Activated CD4-positive, CD25-positive, alpha-beta regulatory T cell treated with anti-CD3 and anti-CD28 coated beads, Interleukin-2, amount 50 U/mL, for 72 hours (primary cell): ENCODE data around the gene LST1.
"Not testable (repeated sequence)": the region's sequence is repeated elsewhere in the genome, so short reads cannot be mapped to it uniquely, and the experiment has no call there.

ENCODE experiments used
- DNase-seq: peaks from one replicate; pipeline ENCODE4 v3.0.0; 2021

LST1 gene

DNA sequence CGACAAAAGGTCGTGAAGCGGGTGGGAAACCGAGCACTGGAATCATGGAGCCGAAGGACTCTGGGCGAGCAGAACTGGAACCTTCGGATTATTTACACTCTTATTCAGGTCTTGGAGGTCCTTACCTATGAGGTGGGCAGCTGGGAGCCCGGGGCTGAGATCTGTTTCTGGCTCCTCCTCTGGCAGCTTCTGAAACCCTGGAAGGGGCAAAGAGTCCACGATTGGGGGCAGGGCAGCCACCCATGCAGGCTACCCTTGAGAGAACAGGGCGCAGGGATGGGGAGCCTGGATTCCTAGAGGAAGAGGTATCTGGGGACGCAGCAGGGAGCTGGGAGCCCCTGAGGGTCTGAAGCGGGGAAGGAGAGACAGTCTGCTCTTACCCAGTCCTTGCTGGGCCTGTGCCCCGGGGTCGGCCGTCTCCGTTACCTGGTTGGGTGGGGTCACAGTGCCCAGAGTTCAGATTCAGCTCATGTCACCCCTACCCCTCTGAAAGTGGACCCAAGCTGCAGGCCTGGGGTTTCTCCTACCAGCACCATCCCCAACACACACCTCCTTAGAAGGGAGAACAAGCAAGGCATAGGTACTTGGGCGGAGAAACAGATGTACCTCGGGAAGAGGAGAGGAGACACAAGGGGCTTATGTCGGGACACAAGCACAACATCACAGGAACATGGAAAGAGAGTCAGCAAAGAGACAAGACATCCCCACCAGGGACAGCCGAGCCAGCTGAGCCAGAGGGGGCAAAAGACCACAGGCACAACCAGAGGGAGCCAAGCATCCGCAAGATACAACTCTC lies 4.4 kb upstream of the LST1 start:
- no peak for DNase-seq

DNA sequence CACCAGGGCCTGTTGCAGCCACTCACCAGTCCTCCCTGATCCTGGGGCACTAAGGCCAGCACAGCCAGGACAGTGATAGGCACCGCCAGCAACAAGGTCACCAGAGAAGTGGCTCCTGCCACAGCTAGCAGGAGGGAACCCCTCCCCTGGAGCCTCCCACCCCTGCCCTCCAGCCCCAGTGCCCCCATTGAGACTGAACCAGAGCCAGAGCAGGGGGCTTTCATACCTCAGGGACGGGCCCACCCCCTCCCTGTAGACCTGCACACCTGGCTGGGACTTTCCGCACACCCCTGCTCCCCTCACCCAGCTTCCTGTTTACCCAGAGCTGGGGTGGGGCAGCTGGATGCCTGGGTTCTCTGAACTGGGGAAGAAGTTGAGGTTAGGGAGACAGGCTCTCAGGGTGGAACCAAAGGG lies 3.8 kb upstream of the LST1 start, which contains the start of gene LTB:
LTB (minus strand) TSS at position 195 of the 414 bp plus-strand sequence; CDS start at position 188, 7 bp downstream.
- peak; percentile 60 for DNase-seq

DNA sequence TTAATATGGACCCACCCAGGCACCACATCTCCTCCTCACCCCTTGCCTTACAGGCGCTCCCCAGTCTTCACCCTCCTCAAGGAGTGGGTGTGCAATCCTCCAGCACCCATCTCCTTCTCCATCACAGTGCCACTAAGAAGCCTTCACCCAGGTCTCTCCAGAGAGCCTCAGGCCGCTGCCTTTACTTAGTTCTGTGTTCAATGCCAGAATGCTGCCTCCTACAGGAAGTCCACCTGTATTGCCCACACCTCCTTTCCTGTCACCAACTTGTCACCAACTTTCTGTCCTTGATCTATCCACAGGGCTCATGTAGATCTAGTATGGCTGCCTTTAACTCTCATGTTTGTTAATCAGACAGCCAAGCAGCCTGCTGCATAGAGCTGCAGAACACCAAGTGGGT lies 586 bp upstream of the LST1 start:
- DNase-seq = no peak

DNA sequence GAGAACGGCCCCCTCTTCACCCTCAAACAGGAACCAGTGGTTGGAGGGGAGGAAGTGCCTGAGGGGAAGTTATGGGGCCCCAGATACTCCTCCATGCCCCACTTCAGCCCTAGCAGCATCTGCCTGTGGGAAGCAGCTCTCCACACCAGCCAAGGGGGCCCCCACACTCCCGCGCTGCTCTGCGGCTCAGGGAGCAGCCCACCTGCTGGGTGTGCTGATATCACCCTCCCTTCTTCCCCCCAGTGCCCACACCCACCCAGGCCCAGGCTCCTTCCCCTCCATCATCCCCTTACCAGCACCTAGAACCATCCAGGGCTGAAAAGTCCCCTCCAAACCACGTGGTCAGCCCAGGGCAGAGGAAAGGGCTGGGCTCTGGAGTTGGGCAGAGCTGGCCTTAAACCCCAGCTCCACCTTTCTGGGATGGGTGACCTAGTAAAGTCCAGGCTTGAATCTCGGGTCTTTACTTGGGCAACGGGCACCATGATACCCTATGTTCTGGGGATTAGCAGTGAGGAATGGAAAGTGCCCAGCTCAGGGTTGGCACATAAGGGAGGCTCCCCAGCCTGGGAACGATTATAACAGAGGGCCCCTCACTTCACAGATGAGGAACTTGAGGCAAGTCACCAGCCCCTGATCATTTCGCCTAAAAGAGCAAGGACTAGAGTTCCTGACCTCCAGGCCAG lies 663 bp downstream of the LST1 start:
- no peak for DNase-seq

DNA sequence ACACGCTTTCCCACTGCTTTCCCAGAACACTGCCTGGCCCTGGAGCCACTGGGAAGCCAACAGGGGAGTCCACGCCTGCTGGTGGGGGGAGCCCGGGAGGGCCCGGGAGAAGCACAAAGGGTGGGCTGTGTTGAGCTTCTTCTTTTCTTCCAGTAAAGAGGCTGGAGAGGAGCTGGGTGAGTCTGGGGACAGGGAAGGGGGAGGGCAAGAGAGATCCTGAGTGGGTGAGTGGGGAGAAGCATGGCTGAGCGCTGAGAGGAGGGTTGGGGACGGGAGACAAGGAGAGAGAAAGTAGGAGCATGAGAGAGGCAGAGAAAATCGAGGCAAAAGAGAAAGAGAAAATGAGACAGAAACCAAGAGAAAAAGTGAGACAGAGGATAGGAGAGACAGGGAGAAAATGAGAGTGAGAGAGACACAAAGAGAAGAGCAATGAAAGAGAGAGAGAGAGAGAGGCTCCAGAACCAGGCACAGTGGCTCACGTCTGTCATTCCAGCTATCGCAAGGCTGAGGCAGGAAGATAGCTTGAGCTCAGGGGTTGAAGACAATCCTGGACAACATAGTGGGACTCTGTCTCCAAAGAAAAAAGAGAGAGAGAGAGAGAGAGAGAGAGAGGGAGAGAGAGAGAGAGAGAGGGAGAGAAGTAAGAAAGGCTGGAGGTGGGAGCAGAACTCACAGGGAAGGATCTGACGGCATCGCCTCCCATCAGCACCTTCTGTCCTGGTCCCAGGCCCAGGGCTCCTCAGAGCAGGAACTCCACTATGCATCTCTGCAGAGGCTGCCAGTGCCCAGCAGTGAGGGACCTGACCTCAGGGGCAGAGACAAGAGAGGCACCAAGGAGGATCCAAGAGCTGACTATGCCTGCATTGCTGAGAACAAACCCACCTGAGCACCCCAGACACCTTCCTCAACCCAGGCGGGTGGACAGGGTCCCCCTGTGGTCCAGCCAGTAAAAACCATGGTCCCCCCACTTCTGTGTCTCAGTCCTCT lies 2.0 kb downstream of the LST1 start:
- DNase-seq = no peak

DNA sequence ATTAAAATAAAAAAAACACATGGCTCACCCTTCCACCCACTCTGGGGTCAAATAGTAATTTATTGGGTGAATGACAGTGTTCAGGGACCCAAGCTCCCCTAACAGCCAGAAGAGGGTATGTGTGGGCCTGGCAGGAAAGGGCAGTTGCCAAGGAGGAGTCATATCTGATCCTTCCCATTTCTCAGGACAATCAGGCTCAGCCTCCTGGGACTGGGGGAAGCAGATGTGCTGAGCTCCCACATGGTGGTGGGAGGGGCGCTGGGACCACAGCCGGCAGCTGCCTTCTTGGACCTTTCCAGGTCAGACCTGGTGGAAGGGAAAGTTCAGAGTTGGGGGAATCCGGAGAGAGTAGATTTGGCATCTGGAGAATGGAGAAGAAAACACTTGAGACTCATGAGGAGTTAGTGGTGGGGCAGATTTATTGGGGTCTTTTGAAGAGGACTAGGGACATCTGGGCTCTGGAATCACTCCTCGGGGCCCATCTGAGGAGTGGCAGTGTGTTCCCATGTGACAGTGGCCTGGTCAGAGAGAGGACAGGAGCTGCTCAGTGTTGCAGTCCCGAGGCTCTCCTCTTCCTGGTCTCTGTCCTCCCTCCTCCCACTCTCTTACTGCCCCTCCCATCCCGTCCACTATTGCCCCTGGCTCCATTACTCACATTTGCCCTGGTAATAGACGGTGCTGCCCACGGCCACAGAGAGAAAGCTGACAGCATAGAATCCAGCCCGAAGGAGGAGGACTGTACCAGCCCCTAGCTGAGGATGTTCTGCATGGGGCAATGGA lies 3.0 kb downstream of the LST1 start:
- no peak for DNase-seq

DNA sequence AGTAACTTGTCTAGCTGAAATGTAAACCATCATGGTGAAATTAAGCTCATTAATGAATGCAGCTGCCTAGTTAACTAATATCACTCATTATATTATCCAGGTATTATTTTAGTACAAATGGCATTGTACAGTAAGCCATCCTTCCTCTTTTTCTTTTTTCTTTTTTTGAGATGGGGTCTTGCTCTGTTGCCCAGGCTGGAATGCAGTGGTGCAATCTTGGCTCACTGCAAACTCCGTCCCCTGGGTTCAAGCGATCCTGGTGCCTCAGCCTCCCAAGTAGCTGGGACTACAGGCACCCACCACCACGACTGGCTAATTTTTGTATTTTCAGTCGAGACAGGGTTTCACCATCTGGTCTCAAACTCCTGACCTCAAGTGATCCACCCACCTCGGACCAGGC lies 4.6 kb downstream of the LST1 start:
- not testable (repeated sequence) for DNase-seq

DNA sequence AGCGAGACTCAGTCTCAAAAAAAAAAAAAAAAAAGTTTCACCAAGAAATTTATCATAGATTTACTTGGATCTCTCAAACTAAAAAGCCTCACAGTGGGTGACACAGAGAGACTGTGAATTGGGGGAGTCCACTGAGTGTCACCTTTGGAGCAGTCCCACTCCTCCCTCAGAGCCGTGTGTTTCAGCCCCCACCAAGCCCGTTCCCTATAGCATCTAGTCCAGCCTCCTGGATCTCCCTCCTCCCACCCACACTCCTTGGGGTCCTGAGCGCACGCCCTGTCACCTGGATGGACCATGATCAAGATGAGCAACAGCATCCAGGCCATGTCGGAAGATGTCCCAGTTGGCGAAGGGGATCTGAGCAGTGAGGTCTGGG lies 6.3 kb downstream of the LST1 start:
- DNase-seq = no peak

DNA sequence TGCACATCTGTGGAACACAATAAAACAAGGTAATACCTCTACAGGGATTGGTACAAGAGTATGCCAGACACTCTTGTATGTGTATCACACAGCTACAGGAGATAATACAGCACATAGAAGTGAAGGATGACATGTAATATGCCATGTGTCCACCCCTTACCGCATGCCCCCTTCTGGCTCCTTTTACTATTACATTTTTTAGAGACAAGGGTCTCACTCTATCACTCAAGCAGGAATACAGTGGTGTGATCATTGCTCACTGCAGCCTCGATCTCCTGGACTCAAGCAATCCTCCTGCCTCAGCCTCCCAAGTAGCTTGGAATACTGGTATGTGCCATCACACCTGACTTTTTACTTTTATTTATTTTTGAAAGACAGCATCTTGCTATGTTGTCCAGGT lies 10.9 kb downstream of the LST1 start:
- no peak for DNase-seq

DNA sequence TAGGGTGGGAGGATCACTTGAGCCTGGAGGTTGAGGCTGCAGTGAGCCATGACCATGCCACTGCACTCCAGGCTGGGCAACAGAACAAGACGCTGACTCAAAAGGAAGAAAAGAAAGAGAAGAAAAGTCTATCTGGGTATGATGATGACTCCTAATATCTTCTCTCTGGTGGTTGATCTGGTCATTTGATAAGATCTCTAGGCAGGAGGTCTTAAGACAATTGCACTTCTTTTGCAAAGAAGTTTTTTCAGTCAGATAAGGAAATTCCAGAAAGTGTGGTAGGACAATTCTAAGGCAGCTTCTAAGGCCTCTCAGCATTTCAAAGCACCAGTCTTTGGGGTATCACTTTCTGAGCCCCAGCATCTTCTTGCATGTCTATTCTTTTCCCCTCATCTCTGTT lies 21.2 kb downstream of the LST1 start:
- DNase-seq = no peak

DNA sequence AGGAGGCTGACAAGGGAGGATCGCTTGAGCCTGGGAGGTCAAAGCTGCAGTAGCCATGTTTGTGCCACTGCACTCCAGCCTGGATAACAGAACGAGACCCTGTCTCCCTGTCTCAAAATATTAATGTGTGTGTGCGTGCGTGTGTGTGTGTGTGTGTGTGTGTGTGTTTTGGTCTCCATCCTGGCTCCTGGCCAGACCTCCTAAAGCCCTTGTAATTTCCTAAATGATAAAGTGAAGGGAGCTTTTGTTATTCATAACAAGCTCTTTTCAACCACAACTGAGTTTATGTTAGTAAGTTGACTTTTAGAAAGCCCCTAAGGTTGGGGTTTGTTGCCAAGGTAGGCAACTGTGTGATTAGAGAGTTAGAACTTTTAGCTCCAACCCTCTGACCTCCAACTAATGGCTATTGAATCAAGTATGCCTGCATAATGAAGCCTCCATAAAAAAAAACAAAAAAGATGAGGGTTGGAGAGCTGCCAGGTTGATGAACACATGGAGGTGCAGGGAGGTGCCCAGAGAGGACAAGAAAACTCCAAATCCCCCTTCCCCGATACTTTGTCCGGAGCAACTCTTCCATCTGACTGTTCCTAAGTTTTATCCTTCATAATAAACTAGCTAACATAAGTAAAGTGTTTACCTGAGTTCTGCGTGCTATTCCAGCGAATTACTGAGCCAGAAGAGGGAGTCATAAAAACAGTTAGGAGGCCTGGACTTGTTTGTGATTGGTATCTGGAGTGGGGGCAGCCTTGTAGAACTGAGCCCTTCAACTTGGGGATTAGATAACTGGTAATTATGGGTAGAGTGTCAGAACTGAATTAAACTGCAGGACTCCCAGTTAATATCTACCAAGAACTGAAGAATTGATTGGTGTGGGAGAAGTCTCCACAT lies 23.7 kb downstream of the LST1 start:
- no peak for DNase-seq

DNA sequence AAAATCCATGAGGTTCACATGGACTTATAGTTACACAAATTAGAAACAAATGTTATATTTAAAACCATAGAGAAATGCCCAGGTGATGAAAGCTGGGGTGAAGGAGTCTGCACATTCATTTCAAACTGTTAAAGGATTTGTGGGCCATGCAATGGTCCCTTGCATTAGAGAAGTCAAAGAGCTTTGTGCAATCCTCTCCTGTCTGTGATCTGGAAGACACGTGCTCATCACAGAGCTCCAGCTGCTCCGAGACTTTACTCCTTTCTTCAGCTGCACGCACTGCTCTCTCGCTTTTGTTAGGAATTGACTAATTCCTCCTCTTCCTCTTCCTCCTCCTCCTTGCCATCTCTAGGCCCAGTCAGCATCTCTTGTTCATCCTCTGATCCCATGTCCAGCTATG lies 24.9 kb downstream of the LST1 start:
- no peak for DNase-seq

DNA sequence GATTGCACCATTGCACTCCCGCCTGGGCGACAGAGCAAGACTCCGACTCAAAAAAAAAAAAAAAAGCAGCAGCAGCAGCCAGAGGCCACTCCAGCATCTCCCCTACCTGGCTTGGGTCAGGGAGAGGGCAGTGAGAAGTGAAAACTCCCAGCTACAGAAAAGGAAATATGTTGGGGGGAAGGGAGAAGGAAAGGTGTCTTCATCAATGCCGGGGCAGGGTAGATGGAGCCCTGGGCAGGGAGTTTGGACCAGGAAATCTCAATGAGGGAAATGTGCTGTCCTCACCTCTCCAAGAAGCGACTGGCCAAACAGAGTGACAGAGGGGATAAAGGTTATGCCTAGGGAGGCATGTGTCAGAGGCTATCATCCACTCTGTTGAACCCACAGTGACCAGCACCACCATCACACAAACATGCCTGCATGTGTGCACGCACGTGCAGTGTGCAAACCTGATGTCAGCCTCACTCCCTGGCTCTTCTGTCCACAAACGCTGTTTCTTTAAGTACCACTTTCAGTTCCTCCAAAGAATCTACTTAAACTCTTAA lies 28.1 kb downstream of the LST1 start:
- no peak for DNase-seq

DNA sequence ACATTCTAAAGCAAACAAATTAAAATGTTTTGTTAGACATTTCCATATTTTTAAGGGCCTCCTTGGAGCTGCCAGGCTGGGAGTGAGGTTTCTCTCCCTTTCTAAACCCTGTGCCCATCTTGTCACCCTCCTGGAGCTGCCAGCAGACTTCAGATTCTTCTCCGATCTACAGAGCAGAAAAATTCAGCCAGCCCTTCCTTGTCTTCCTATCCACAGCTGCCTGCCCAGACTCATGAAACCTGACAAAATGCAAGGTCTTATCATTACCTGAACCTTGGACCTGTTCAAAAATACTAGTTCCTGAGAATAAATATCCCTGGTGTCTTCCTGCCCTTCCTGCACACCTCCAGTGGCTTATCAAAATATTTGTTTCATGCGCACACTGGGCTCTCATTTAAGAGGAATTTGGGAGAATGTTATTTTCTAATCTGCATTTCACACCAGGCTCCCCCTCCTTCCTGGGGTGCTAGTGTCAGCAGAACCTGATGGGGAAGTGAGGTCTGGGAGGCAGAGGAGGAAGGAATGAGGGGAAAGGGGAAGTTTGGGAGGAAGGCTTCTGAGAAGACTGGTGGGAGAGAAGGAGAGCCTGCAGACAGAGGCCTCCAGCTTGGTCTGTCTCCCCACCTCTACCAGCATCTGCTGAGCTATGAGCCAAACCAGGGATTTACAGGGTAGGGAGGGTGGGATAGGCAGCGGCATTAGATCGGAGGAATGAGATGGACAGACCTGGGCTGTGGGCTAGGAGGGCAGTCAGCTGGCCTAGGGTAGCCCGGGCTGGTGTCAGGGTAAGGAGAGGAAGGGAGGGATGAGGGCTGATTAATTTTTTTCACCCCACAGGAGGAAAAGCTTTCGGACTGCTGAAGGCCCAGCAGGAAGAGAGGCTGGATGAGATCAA lies 28.9 kb downstream of the LST1 start, which contains the start of gene AIF1:
AIF1 (plus strand) TSS at position 551 of the 895 bp plus-strand sequence; CDS start at position 647, 96 bp downstream.
- DNase-seq = no peak

DNA sequence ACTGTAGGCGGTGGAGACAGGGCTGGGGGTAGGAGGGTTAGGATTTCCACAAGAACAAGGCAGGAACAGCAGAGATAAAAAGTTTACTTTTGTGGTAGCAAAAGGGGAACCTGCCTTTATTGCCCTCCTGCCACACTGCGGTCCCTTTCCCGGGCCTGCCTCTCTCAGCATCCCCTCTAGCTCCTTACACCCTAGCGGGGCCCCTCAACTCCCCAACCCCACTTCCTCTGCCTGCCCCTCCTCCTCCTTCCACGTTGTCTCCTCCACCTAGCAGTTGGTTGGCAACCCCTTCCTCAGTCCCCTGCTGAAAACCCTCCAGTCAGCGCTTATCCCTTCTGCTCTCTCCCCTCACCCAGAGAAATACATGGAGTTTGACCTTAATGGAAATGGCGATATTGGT lies 29.7 kb downstream of the LST1 start:
- DNase-seq = no peak

DNA sequence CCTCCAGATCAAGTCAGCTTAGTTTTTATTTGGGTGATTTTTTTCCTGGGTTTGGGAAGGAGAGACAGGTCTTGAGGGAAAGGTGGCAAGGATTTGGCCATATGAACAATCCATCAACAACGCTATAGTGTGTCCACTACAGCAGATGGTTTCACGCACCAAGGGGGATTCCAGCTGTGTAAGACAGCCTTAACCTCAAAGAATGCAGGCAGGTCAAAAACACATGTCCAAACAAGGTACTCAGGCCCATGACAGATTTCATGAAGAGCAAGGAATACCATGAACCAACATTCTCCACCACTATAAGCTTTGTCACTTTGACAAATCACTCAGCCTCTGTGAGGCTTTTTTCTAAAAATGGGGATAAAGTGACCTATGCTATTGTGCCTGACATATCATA lies 30.9 kb downstream of the LST1 start:
- no peak for DNase-seq

DNA sequence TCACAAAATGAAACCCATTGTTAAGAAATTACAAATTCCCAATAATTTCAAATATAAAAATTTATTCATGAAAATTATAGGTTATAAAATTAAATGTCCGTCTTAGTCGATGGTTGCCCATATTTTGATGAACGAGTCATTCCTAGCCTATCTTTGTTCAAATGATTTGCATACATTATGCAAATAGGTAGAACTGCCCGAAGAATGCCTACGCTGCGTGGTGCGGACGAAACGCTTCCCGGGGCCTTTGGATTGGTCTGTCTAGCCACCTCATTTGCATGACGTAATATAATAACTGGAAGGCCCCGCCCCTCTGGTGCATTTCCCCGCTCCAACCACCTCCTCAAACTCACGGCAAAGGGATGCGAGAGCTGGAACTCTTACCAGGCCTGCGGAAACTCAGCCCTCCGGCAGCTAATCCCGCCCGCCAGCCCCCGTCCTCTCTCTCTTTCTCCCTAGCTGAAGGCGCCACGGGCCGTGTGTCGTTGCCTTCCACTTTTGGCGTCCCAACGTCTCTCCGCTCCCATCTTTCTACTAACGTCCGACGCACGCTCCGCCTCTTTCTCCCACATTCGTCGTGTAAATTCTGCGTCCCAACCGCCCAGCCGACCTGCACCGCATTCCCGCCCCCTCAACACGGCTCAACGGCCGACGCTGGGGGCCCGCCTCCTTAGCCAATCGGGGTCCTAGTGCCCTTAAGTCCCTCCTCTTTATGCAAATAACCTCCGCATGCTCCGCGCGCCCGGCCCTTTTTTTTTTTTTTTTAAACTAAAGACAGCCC lies 33.9 kb downstream of the LST1 start:
- peak; percentile 95 for DNase-seq

DNA sequence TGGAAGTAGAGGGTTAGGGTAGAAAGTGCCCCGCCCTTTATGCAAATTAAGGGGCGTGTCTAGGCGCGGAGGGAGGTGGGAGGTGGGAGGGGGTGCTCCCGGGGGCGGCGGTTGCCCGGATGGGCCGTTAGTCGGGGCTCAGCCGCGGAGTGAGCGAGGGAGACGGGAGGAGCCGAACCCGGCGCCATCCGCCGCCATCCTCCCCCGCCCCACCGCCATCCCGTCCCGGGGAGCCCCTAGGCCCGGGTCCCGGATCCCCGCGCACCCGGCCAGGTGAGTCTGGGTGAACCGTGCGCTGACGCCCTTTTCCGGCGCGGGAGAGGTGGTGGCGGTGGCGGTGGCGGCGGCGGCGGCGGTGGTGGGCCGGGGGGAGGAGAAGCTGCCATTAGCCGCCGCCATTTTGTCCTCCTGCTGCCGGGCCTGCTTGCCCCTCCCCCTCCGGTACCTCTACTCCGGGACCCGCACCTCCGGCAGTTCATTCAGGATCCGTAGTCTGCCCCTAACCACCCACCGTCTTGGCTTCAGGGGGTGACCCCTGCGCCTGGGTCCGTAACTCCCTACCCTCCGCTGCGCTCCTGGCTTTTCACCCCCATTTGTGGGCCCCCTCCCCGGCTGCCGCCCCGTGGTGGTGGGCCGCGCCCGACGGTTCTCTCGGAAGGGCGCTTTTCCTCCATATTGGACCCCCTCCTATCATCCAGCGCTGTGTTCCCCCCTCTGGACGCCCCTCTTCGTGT lies 34.7 kb downstream of the LST1 start, which contains the start of gene PRRC2A:
PRRC2A (plus strand) TSS at position 130 of the 734 bp plus-strand sequence. CDS start 2,075 bp downstream, outside the sequence.
- peak; percentile 93 for DNase-seq
